NOMO-1 (cell line): ENCODE data around the gene CHAD.
"Not testable (repeated sequence)": the region's sequence is repeated elsewhere in the genome, so short reads cannot be mapped to it uniquely, and the experiment has no call there.

Experiments
- DNase-seq, 2 experiments: peaks; one replicate each; lab custom pipeline; 2025; ENCODE audit not compliant: unreplicated experiment in 2 of 2; lab: John Stamatoyannopoulos, UW

The CHAD gene

GRCh38 chr17:50432125-50432762 is 36.4 kb downstream of the CHAD start:
- DNase-seq: no peak

- DNase-seq: no peak
These were observed 37.7 kb downstream of the CHAD start for GRCh38 chr17:50430821-50431618.

- DNase-seq: no peak
These were observed 38.9 kb downstream of the CHAD start for GRCh38 chr17:50429793-50430192.

- DNase-seq: no peak
These were observed 39.8 kb downstream of the CHAD start for GRCh38 chr17:50428831-50429424.

- not testable (repeated sequence) for DNase-seq
These were observed 40.6 kb downstream of the CHAD start for GRCh38 chr17:50428126-50428525.

- DNase-seq: peak; percentile 9 to 23
These were observed 41.6 kb downstream of the CHAD start for GRCh38 chr17:50426814-50427787.

GRCh38 chr17:50426472-50426782 is 42.3 kb downstream of the CHAD start:
- DNase-seq: no peak

- DNase-seq: peak; percentile 52 to 71
These were observed 42.8 kb downstream of the CHAD start, which contains the start of gene ACSF2 for GRCh38 chr17:50425682-50426471. TSS of gene ACSF2 (plus strand) at chr17:50426218. CDS start at chr17:50426262, 44 bp downstream.

- DNase-seq: no peak
These were observed 43.5 kb downstream of the CHAD start for GRCh38 chr17:50424996-50425681.

- no peak for DNase-seq
These were observed 44.3 kb downstream of the CHAD start for GRCh38 chr17:50424246-50424995.

GRCh38 chr17:50423553-50424159 is 45.0 kb downstream of the CHAD start:
- peak; percentile 50 to 76 for DNase-seq

GRCh38 chr17:50422738-50423137 is 45.9 kb downstream of the CHAD start:
- no peak for DNase-seq

- peak; percentile 4 to 70 for DNase-seq
These were observed 47.2 kb downstream of the CHAD start for GRCh38 chr17:50421308-50422051.

GRCh38 chr17:50420419-50421112 is 48.1 kb downstream of the CHAD start:
- DNase-seq: peak; percentile 50 to 77

- not testable (repeated sequence) for DNase-seq
These were observed 49.1 kb downstream of the CHAD start for GRCh38 chr17:50419577-50419976.

- DNase-seq: no peak
These were observed 53.9 kb downstream of the CHAD start for GRCh38 chr17:50414808-50415207.
